OCI-LY7 (cell line): ENCODE data around the gene LUC7L. TPM values are rescaled to one million over a fixed set of nuclear protein-coding genes. Genes with fewer than 3 reads are reported as not detected.
"Not testable (repeated sequence)": the region's sequence is repeated elsewhere in the genome, so short reads cannot be mapped to it uniquely, and the experiment has no call there.

Source experiments
- BruUV-seq: library from RNA; stranded (reverse); fragments of 400-500 nt; replicated peaks from 2 replicates; lab custom pipeline; 2021; lab: Mats Ljungman, UMichigan
- CTCF ChIA-PET: fragments of 300-600 bp; sonication (Branson Sonifier 250); formaldehyde crosslinking; loops from one replicate; lab custom pipeline; 2022; ENCODE audit warnings: antibody characterized with exemption; ENCODE audit not compliant: unreplicated experiment; lab: Charles Lee
- POLR2A ChIA-PET: fragments of 300-600 bp; sonication (Branson Sonifier 250); formaldehyde crosslinking; loops from one replicate; lab custom pipeline; 2022; ENCODE audit warnings: antibody characterized with exemption; lab: Charles Lee
- DNase-seq: peaks from one replicate; pipeline ENCODE4 v3.0.0-alpha.2; 2015; ENCODE audit warnings: low spot score
- H2AFZ ChIP-seq: fragments of 200-600 bp; sonication (generic), shearing (Covaris generic); 2 replicates; pipeline ENCODE4 v1.6.1; 2014; ENCODE audit warnings: mild to moderate bottlenecking, antibody characterized with exemption, low read length, moderate library complexity
- H3K27ac ChIP-seq: fragments of 200-600 bp; sonication (generic); 2 replicates; pipeline ENCODE4 v1.5.1; 2014; ENCODE audit warnings: mixed run types, low read depth, mild to moderate bottlenecking, moderate library complexity, low read length, inconsistent platforms; ENCODE audit not compliant: poor library complexity, severe bottlenecking
- H3K36me3 ChIP-seq: fragments of 200-600 bp; sonication (generic); 2 replicates; pipeline ENCODE4 v1.6.1; 2014; ENCODE audit warnings: mild to moderate bottlenecking, antibody characterized with exemption, low read length, moderate library complexity, mixed read lengths; ENCODE audit not compliant: insufficient read depth
- H3K4me1 ChIP-seq: fragments of 200-600 bp; sonication (generic); 2 replicates; pipeline ENCODE4 v1.5.1; 2014; ENCODE audit warnings: mild to moderate bottlenecking, low read length; ENCODE audit not compliant: insufficient read depth, poor library complexity, severe bottlenecking
- H3K4me2 ChIP-seq: fragments of 200-600 bp; sonication (generic); 2 replicates; pipeline ENCODE4 v1.6.1; 2014; ENCODE audit warnings: mild to moderate bottlenecking, low read length
- H3K4me3 ChIP-seq: fragments of 200-600 bp; sonication (generic); 2 replicates; pipeline ENCODE4 v1.5.1; 2014; ENCODE audit warnings: mild to moderate bottlenecking, low read depth, low read length; ENCODE audit not compliant: poor library complexity, severe bottlenecking
- H3K79me2 ChIP-seq: fragments of 200-600 bp; sonication (generic); 2 replicates; pipeline ENCODE4 v1.6.1; 2016; ENCODE audit warnings: low read depth, mild to moderate bottlenecking, low read length, moderate library complexity, mixed read lengths; ENCODE audit not compliant: insufficient read depth
- H3K9me2 ChIP-seq: fragments of 200-600 bp; sonication (generic); 2 replicates; pipeline ENCODE4 v1.6.1; 2016; ENCODE audit warnings: mild to moderate bottlenecking, low read length, mixed read lengths; ENCODE audit not compliant: insufficient read depth
- H3K9me3 ChIP-seq: fragments of 200-600 bp; sonication (generic); 2 replicates; pipeline ENCODE4 v1.6.1; 2014; ENCODE audit warnings: mild to moderate bottlenecking, mixed run types, low read length, mixed read lengths
- H4K20me1 ChIP-seq: fragments of 200-600 bp; sonication (generic); 2 replicates; pipeline ENCODE4 v1.6.1; 2014; ENCODE audit warnings: mild to moderate bottlenecking, antibody characterized with exemption, low read length, moderate library complexity, mixed read lengths; ENCODE audit not compliant: insufficient read depth
- CTCF ChIP-seq: fragments of 200-600 bp; sonication (generic); conservative IDR thresholded peaks from 2 replicates; pipeline ENCODE4 v1.5.1; 2014; ENCODE audit warnings: mild to moderate bottlenecking, antibody characterized with exemption, low read length, moderate library complexity, mixed read lengths
- EZH2phosphoT487 ChIP-seq: fragments of 200-600 bp; sonication (generic); IDR thresholded peaks from 2 replicates; pipeline ENCODE4 v1.6.1; 2018; ENCODE audit warnings: low read depth, borderline replicate concordance, mild to moderate bottlenecking, mixed run types, antibody characterized with exemption, low read length, moderate library complexity, mixed read lengths
- intact Hi-C: fragments of 100-400 bp; cut with micrococcal nuclease; formaldehyde crosslinking; loops from one replicate; pipeline ENCODE4 v1.10.0; 2022; ENCODE audit not compliant: unreplicated experiment
- total RNA-seq, 2 experiments: library from RNA; depleted of rRNA in 1 of 2; stranded (reverse); fragments of >200 nt in 1 of 2; shearing (Covaris generic) in 1 of 2; gene quantifications; 2 replicates each; pipeline ENCODE4 v1.2.3, GENCODE V29; 2014 to 2022

Gene LUC7L
- total RNA-seq, 2 experiments from 2014 or later = 81.4 to 90.5 TPM

GRCh38 chr16:209359-209758 is 19.9 kb downstream of the LUC7L start:
- CTCF ChIA-PET, H2AFZ ChIP-seq, intact Hi-C loops, H4K20me1 ChIP-seq, DNase-seq, H3K4me3 ChIP-seq, H3K4me1 ChIP-seq, H3K4me2 ChIP-seq, H3K9me3 ChIP-seq, POLR2A ChIA-PET, H3K27ac ChIP-seq, BruUV-seq, H3K79me2 ChIP-seq, H3K9me2 ChIP-seq: not testable (repeated sequence)
- peaks cover 96% of the 10 kb centered on the region for H3K36me3 ChIP-seq

GRCh38 chr16:204046-204445 is 25.2 kb downstream of the LUC7L start:
- H3K4me2 ChIP-seq, H4K20me1 ChIP-seq, H3K27ac ChIP-seq, DNase-seq, BruUV-seq, H2AFZ ChIP-seq, H3K4me1 ChIP-seq, H3K9me2 ChIP-seq, intact Hi-C loops, CTCF ChIA-PET, H3K79me2 ChIP-seq, H3K9me3 ChIP-seq, H3K4me3 ChIP-seq: not testable (repeated sequence)
- peaks cover 97% of the 10 kb centered on the region for H3K36me3 ChIP-seq
- POLR2A ChIA-PET = interaction anchor here (1.5 kb wide), 1 partner anchor 24 kb away, joined by 3 read pairs; no protein-coding TSS in a partner anchor

GRCh38 chr16:203246-203645 is 26.0 kb downstream of the LUC7L start:
- intact Hi-C loops = no loop called here
- Histone ChIP-seq H4K20me1 (no peaks in the 10 kb centered on the region), H3K27ac (no peak overlapping the region), H3K4me1 (no peaks in the 10 kb centered on the region), H2AFZ (no peak overlapping the region), H3K36me3 (peaks cover 97% of the 10 kb centered on the region), H3K79me2 (no peaks in the 10 kb centered on the region; the same call in 1 of the 2 replicates), H3K9me2 (no peaks in the 10 kb centered on the region), H3K9me3 (no peaks in the 10 kb centered on the region), H3K4me2 (no peak overlapping the region), H3K4me3 (no peak overlapping the region)
- no TSS peak for BruUV-seq
- DNase-seq = no peak
- CTCF ChIA-PET = no interaction called here
- no peak for TF ChIP-seq CTCF
- no peak for TF ChIP-seq EZH2phosphoT487
- POLR2A ChIA-PET = interaction anchor here (0.6 to 1.5 kb wide), 2 partner anchors 8 to 25 kb away, joined by 3 read pairs; no protein-coding TSS in a partner anchor

- DNase-seq = no peak
- Histone ChIP-seq H4K20me1 (no peaks in the 10 kb centered on the region), H3K9me2 (no peaks in the 10 kb centered on the region), H3K9me3 (no peaks in the 10 kb centered on the region), H3K79me2 (no peaks in the 10 kb centered on the region; the same call in 1 of the 2 replicates), H3K4me1 (no peaks in the 10 kb centered on the region), H3K4me2 (no peak overlapping the region), H3K4me3 (no peak overlapping the region), H3K27ac (no peak overlapping the region), H2AFZ (no peak overlapping the region), H3K36me3 (peaks cover 98% of the 10 kb centered on the region)
- BruUV-seq = no TSS peak
- no peak for TF ChIP-seq CTCF
- TF ChIP-seq EZH2phosphoT487 = no peak
- POLR2A ChIA-PET = no interaction called here
- CTCF ChIA-PET = interaction anchor here (0.6 kb wide), 1 partner anchor 100 kb away, joined by 3 read pairs; no protein-coding TSS in a partner anchor
- intact Hi-C loops = no loop called here
These were observed 28.9 kb downstream of the LUC7L start for GRCh38 chr16:200388-200787.
